HCT116 (cell line): ENCODE data around the gene URI1. TPM values are rescaled to one million over a fixed set of nuclear protein-coding genes. Genes with fewer than 3 reads are reported as not detected.

Source experiments
- ATAC-seq: fragments of 200-7000 bp; cut with Tn5 transposase; 2 replicates; pipeline ENCODE4 v1.9.1; 2020; ENCODE audit warnings: mild to moderate bottlenecking, moderate library complexity
- BruUV-seq: library from RNA; stranded (reverse); fragments of 400-500 nt; replicated peaks from 2 replicates; lab custom pipeline; 2021; lab: Mats Ljungman, UMichigan
- CTCF ChIA-PET: fragments of 300-600 bp; sonication (Branson Sonifier 250); formaldehyde crosslinking; loops from one replicate; lab custom pipeline; 2021; ENCODE audit warnings: antibody characterized with exemption; lab: Charles Lee
- POLR2A ChIA-PET: fragments of 300-600, 350-600 bp; sonication (Branson Sonifier 250); formaldehyde crosslinking; loops from one replicate; lab custom pipeline; 2021; ENCODE audit warnings: antibody characterized with exemption; lab: Charles Lee
- RAD21 ChIA-PET, 2 experiments: fragments of 300-600 bp; sonication (Branson Sonifier 250); formaldehyde crosslinking; loops; one replicate each; lab custom pipeline; 2023; ENCODE audit warnings: low total read pairs in 2 of 2; ENCODE audit not compliant: uncharacterized antibody in 2 of 2, unreplicated experiment in 2 of 2, low non-redundant PET in 1 of 2; lab: Charles Lee
- DNase-seq: peaks from one replicate; pipeline ENCODE4 v3.0.0-alpha.2; 2010; ENCODE audit warnings: low read depth, low spot score
- H2AFZ ChIP-seq: fragments of 200-600 bp; shearing (Covaris generic), sonication (generic); 2 replicates; pipeline ENCODE4 v1.6.1; 2017; ENCODE audit warnings: low read depth, mixed run types, mixed read lengths, antibody characterized with exemption, low read length; ENCODE audit not compliant: poor library complexity, severe bottlenecking
- H3K27ac ChIP-seq: 2 replicates; pipeline ENCODE4 v1.5.1; 2012; ENCODE audit warnings: low read depth, low read length
- H3K27me3 ChIP-seq: fragments of 200-600 bp; sonication (generic); 2 replicates; pipeline ENCODE4 v1.6.1; 2016; ENCODE audit warnings: mixed run types, low read length, mixed read lengths; ENCODE audit not compliant: insufficient read depth
- H3K36me3 ChIP-seq, 2 experiments: fragments of 200-500 bp in 1 of 2; fragments of 200-600 bp in 1 of 2; sonication (Bioruptor generic) in 1 of 2; sonication (generic) in 1 of 2; 2 replicates each; pipeline versions ENCODE4 v1.5.1 to v1.6.1; 2014 to 2016; ENCODE audit warnings: low read length in 2 of 2, inconsistent platforms in 1 of 2, mixed read lengths in 1 of 2, mixed run types in 1 of 2; ENCODE audit not compliant: insufficient read depth in 2 of 2, control insufficient read depth in 1 of 2
- H3K4me1 ChIP-seq, 2 experiments: fragments of 200-600 bp in 1 of 2; sonication (generic) in 1 of 2; 2 replicates each; pipeline versions ENCODE4 v1.5.1 to v1.6.1; 2012 to 2017; ENCODE audit warnings: low read length in 2 of 2, inconsistent platforms in 1 of 2, mild to moderate bottlenecking in 1 of 2, mixed read lengths in 1 of 2, mixed run types in 1 of 2, moderate library complexity in 1 of 2; ENCODE audit not compliant: insufficient read depth in 2 of 2, control insufficient read depth in 1 of 2
- H3K4me2 ChIP-seq: fragments of 200-600 bp; sonication (generic); 2 replicates; pipeline ENCODE4 v1.6.1; 2017; ENCODE audit warnings: mixed run types, low read length, mixed read lengths
- H3K4me3 ChIP-seq, 2 experiments: fragments of 200-600 bp in 1 of 2; sonication (generic) in 1 of 2; replicated peaks in 1 of 2; 2 replicates each; pipeline ENCODE4 v1.5.1; 2011 to 2016; ENCODE audit warnings: low read length in 2 of 2, control low read depth in 1 of 2, low read depth in 1 of 2, mild to moderate bottlenecking in 1 of 2, mixed read lengths in 1 of 2, mixed run types in 1 of 2
- H3K79me2 ChIP-seq: fragments of 200-600 bp; sonication (generic); 2 replicates; pipeline ENCODE4 v1.6.1; 2017; ENCODE audit warnings: mild to moderate bottlenecking, mixed run types, low read length, moderate library complexity, mixed read lengths; ENCODE audit not compliant: insufficient read depth
- H3K9ac ChIP-seq: fragments of 200-600 bp; sonication (generic); 2 replicates; pipeline ENCODE4 v1.6.1; 2016; ENCODE audit warnings: low read length, mixed read lengths
- H3K9me2 ChIP-seq: fragments of 200-600 bp; sonication (generic), shearing (Covaris generic); 2 replicates; pipeline ENCODE4 v1.6.1; 2017; ENCODE audit warnings: mixed run types, mild to moderate bottlenecking, moderate library complexity; ENCODE audit not compliant: insufficient read depth
- H3K9me3 ChIP-seq, 2 experiments: fragments of 200-500 bp in 1 of 2; fragments of 200-600 bp in 1 of 2; sonication (Bioruptor generic) in 1 of 2; sonication (generic) in 1 of 2; 2 replicates each; pipeline ENCODE4 v1.6.1; 2014 to 2017; ENCODE audit warnings: low read length in 2 of 2, mixed read lengths in 2 of 2, inconsistent platforms in 1 of 2, low read depth in 1 of 2, mild to moderate bottlenecking in 1 of 2, mixed run types in 1 of 2, moderate library complexity in 1 of 2; ENCODE audit not compliant: control insufficient read depth in 1 of 2, insufficient read depth in 1 of 2
- H4K20me1 ChIP-seq: fragments of 200-600 bp; sonication (generic), shearing (Covaris generic); 2 replicates; pipeline ENCODE4 v1.6.1; 2017; ENCODE audit warnings: mixed run types, mild to moderate bottlenecking, moderate library complexity; ENCODE audit not compliant: insufficient read depth
- ATF3 ChIP-seq: IDR thresholded peaks from 2 replicates; pipeline ENCODE4 v1.6.1; 2012
- CBX3 ChIP-seq: IDR thresholded peaks from 2 replicates; pipeline ENCODE4 v1.6.1; 2012; ENCODE audit warnings: low read depth
- CEBPB ChIP-seq: IDR thresholded peaks from 2 replicates; pipeline ENCODE4 v1.6.1; 2012; ENCODE audit warnings: low read depth
- CTCF ChIP-seq, 3 experiments: fragments of 200-600 bp in 1 of 3; sonication (generic) in 1 of 3; IDR thresholded peaks in 2 of 3; conservative IDR thresholded peaks in 1 of 3; 2 replicates each; pipeline ENCODE4 v1.5.1; 2012 to 2017; ENCODE audit warnings: low read depth in 2 of 3, low read length in 2 of 3, antibody characterized with exemption in 1 of 3, borderline replicate concordance in 1 of 3, control low read depth in 1 of 3, mild to moderate bottlenecking in 1 of 3, mixed read lengths in 1 of 3, mixed run types in 1 of 3, moderate library complexity in 1 of 3; ENCODE audit not compliant: insufficient read depth in 1 of 3
- EGR1 ChIP-seq: IDR thresholded peaks from 2 replicates; pipeline ENCODE4 v1.6.1; 2012; ENCODE audit warnings: low read depth
- EZH2phosphoT487 ChIP-seq: fragments of 200-600 bp; IDR thresholded peaks from 2 replicates; pipeline ENCODE4 v1.6.1; 2018; ENCODE audit warnings: antibody characterized with exemption, borderline replicate concordance
- FOSL1 ChIP-seq: IDR thresholded peaks from 2 replicates; pipeline ENCODE4 v1.6.1; 2012; ENCODE audit warnings: low read depth
- JUND ChIP-seq: IDR thresholded peaks from 2 replicates; pipeline ENCODE4 v1.6.1; 2012
- POLR2A ChIP-seq: IDR thresholded peaks from 2 replicates; pipeline ENCODE4 v1.7.0; 2011; ENCODE audit warnings: borderline replicate concordance; ENCODE audit not compliant: insufficient read depth, insufficient read length; ENCODE audit errors: extremely low read depth
- POLR2AphosphoS5 ChIP-seq: IDR thresholded peaks from 2 replicates; pipeline ENCODE4 v1.6.1; 2011; ENCODE audit warnings: mild to moderate bottlenecking, low read depth, low read length, moderate library complexity
- REST ChIP-seq: IDR thresholded peaks from 2 replicates; pipeline ENCODE4 v1.6.1; 2012; ENCODE audit warnings: low read depth
- SP1 ChIP-seq: IDR thresholded peaks from 2 replicates; pipeline ENCODE4 v1.6.1; 2012; ENCODE audit warnings: low read depth
- SRF ChIP-seq: IDR thresholded peaks from 2 replicates; pipeline ENCODE4 v1.6.1; 2012; ENCODE audit warnings: low read depth
- TCF7L2 ChIP-seq: IDR thresholded peaks from 2 replicates; pipeline ENCODE4 v1.7.0; 2011; ENCODE audit warnings: borderline replicate concordance, inconsistent platforms; ENCODE audit not compliant: insufficient read depth, insufficient read length; ENCODE audit errors: extremely low read depth
- YY1 ChIP-seq: IDR thresholded peaks from 2 replicates; pipeline ENCODE4 v1.6.1; 2011; ENCODE audit warnings: low read length, low read depth, moderate library complexity, mild to moderate bottlenecking; ENCODE audit not compliant: insufficient replicate concordance; ENCODE audit errors: extremely low read depth
- ZFX ChIP-seq: fragments of 450-650 bp; IDR thresholded peaks from 2 replicates; pipeline ENCODE4 v1.6.1; 2017
- ZNF274 ChIP-seq: fragments of 200-500 bp; sonication (Bioruptor generic); IDR thresholded peaks from 2 replicates; pipeline ENCODE4 v1.6.1; 2014; ENCODE audit warnings: mild to moderate bottlenecking, low read depth, low read length, inconsistent platforms
- intact Hi-C: fragments of 100-400 bp; cut with micrococcal nuclease; formaldehyde crosslinking; loops from 2 replicates; pipeline ENCODE4 v1.10.0; 2022
- total RNA-seq: library from RNA; stranded (reverse); gene quantifications from one replicate; pipeline ENCODE4 v1.2.1, GENCODE V29; 2021; ENCODE audit not compliant: unreplicated experiment

The URI1 gene
- total RNA-seq, 1 experiment from 2014 or later, result 51.4 TPM

GRCh38 chr19:30034321-30034720, 92.3 kb downstream of the URI1 start:
- no peak overlapping the region for H2AFZ ChIP-seq
- TF ChIP-seq YY1 (no peak), CEBPB (no peak), SP1 (no peak), ZNF274 (no peak), JUND (no peak), POLR2A (no peak), EGR1 (no peak), FOSL1 (no peak), POLR2AphosphoS5 (no peak), TCF7L2 (no peak), SRF (no peak), ZFX (no peak), CTCF (IDR thresholded peaks at IDR 0.05 in 2 of 3, conservative IDR thresholded peaks at IDR 0.05 in 1 of 3; ENCODE audit: borderline replicate concordance in 1 of 3, insufficient read depth in 1 of 3, low read depth in 2 of 3, low read length in 2 of 3) (no peak), REST (no peak), EZH2phosphoT487 (no peak), ATF3 (no peak), CBX3 (no peak)
- no peaks in the 10 kb centered on the region; the same call in 1 of the 2 replicates for H3K79me2 ChIP-seq
- no peaks in the 10 kb centered on the region for H3K9me2 ChIP-seq
- no peaks in the 10 kb centered on the region for H3K27me3 ChIP-seq
- H3K36me3 ChIP-seq, result peaks cover 0 to 17% of the 10 kb centered on the region in 2 experiments; a peak in 1 of 4 replicates
- H3K9ac ChIP-seq, result no peak overlapping the region
- no peaks in the 10 kb centered on the region for H3K4me1 ChIP-seq
- no peaks in the 10 kb centered on the region for H4K20me1 ChIP-seq
- peaks cover 0 to 5% of the 10 kb centered on the region in 2 experiments; a peak in 1 of 4 replicates for H3K9me3 ChIP-seq
- intact Hi-C loops, result no loop called here
- no peak overlapping the region for H3K27ac ChIP-seq
- ATAC-seq (no peak), DNase-seq (no peak)
- ChIA-PET POLR2A (no interaction called here), RAD21 (no interaction called here), CTCF (no interaction called here)
- no TSS peak for BruUV-seq
- H3K4me3 ChIP-seq, result no peak overlapping the region
- no peak overlapping the region for H3K4me2 ChIP-seq
